Endothelial cell of umbilical vein (primary cell): ENCODE data around the gene TARDBP. TPM values are rescaled to one million over a fixed set of nuclear protein-coding genes. Genes with fewer than 3 reads are reported as not detected.
A peak's percentile ranks its signal among the peaks of the same experiment; 100 is the strongest.

Experiments used
- BruUV-seq: library from RNA; stranded (reverse); fragments of 400-500 nt; replicated peaks from 2 replicates; lab custom pipeline; 2021; lab: Mats Ljungman, UMichigan
- CTCF ChIA-PET: fragments of 300-600, 350-600 bp; sonication (Branson Sonifier 250); formaldehyde crosslinking; loops from one replicate; lab custom pipeline; 2021; ENCODE audit warnings: antibody characterized with exemption, inconsistent platforms; lab: Charles Lee
- POLR2A ChIA-PET: fragments of 300-600, 350-600 bp; sonication (Branson Sonifier 250); formaldehyde crosslinking; loops from one replicate; lab custom pipeline; 2021; ENCODE audit warnings: antibody characterized with exemption, inconsistent platforms; lab: Charles Lee
- DNase-seq: peaks from one replicate; pipeline ENCODE4 v3.0.0-alpha.2; 2011; ENCODE audit warnings: low read depth, low spot score
- FAIRE-seq: peaks from 2 replicates; lab custom pipeline; 2011; peaks lifted over from hg19 to GRCh38; lab: Jason Lieb, UNC
- H2AFZ ChIP-seq: 2 replicates; pipeline ENCODE4 v1.6.0; 2012; ENCODE audit warnings: low read depth, low read length, control low read depth, inconsistent platforms
- H3K27ac ChIP-seq: 2 replicates; pipeline ENCODE4 v1.5.1; 2011; ENCODE audit warnings: low read depth, mild to moderate bottlenecking, control low read depth, low read length, moderate library complexity; ENCODE audit not compliant: insufficient read depth
- H3K27me3 ChIP-seq, 2 experiments: 2 replicates each; pipeline versions ENCODE4 v1.6.0 to v1.6.1; 2011; ENCODE audit warnings: low read length in 2 of 2, mixed read lengths in 1 of 2; ENCODE audit not compliant: control insufficient read depth in 2 of 2, insufficient read depth in 2 of 2
- H3K36me3 ChIP-seq, 2 experiments: 2 replicates in 1 of 2; 3 replicates in 1 of 2; pipeline ENCODE4 v1.5.1; 2011; ENCODE audit warnings: low read length in 2 of 2, mild to moderate bottlenecking in 1 of 2, moderate library complexity in 1 of 2; ENCODE audit not compliant: control insufficient read depth in 2 of 2, insufficient read depth in 2 of 2; ENCODE audit errors: extremely low read depth in 1 of 2
- H3K4me1 ChIP-seq: 3 replicates; pipeline ENCODE4 v1.5.1; 2011; ENCODE audit warnings: mild to moderate bottlenecking, low read length; ENCODE audit not compliant: control insufficient read depth, insufficient read depth; ENCODE audit errors: extremely low read depth
- H3K4me2 ChIP-seq: 2 replicates; pipeline ENCODE4 v1.6.1; 2011; ENCODE audit warnings: low read length, control low read depth, mixed read lengths; ENCODE audit not compliant: insufficient read depth
- H3K4me3 ChIP-seq, 3 experiments: fragments of 200-600 bp in 1 of 3; sonication (generic), shearing (Covaris generic) in 1 of 3; replicated peaks in 1 of 3; 2 replicates each; pipeline ENCODE4 v1.5.1; 2011 to 2016; ENCODE audit warnings: control low read depth in 3 of 3, low read length in 3 of 3, mild to moderate bottlenecking in 2 of 3, inconsistent platforms in 1 of 3, low read depth in 1 of 3, moderate library complexity in 1 of 3; ENCODE audit not compliant: insufficient read depth in 1 of 3
- H3K79me2 ChIP-seq: 2 replicates; pipeline ENCODE4 v1.6.0; 2012; ENCODE audit warnings: low read length, inconsistent platforms; ENCODE audit not compliant: control insufficient read depth, insufficient read depth
- H3K9ac ChIP-seq: replicated peaks from 2 replicates; pipeline ENCODE3; 2011; ENCODE audit warnings: low read length, control low read depth; ENCODE audit not compliant: insufficient read depth; ENCODE audit errors: extremely low read depth
- H3K9me1 ChIP-seq: replicated peaks from 3 replicates; pipeline ENCODE4 v1.6.0; 2011; ENCODE audit warnings: mild to moderate bottlenecking, low read length; ENCODE audit not compliant: control insufficient read depth, insufficient read depth; ENCODE audit errors: extremely low read depth
- H3K9me3 ChIP-seq: replicated peaks from 2 replicates; pipeline ENCODE4 v1.5.1; 2012; ENCODE audit warnings: low read length, inconsistent platforms; ENCODE audit not compliant: control insufficient read depth, insufficient read depth
- H4K20me1 ChIP-seq: replicated peaks from 2 replicates; pipeline ENCODE3; 2011; ENCODE audit warnings: mild to moderate bottlenecking, low read length; ENCODE audit not compliant: control insufficient read depth, insufficient read depth; ENCODE audit errors: extremely low read depth
- EZH2 ChIP-seq: IDR thresholded peaks from 2 replicates; pipeline ENCODE4 v1.6.1; 2012; ENCODE audit warnings: borderline replicate concordance, low read depth, mild to moderate bottlenecking, moderate library complexity, low read length, inconsistent platforms; ENCODE audit not compliant: severe bottlenecking
- FOS ChIP-seq: IDR thresholded peaks from 2 replicates; pipeline ENCODE4 v1.6.1; 2011; ENCODE audit warnings: mild to moderate bottlenecking, low read length, moderate library complexity, borderline replicate concordance; ENCODE audit not compliant: insufficient read depth
- MYC ChIP-seq: IDR thresholded peaks from one replicate; pipeline ENCODE4 v1.6.1; 2011; ENCODE audit warnings: mild to moderate bottlenecking, low read depth, low read length
- POLR2A ChIP-seq: IDR thresholded peaks from 2 replicates; pipeline ENCODE4 v1.6.1; 2012; ENCODE audit warnings: low read depth, mild to moderate bottlenecking, control low read depth, low read length
- POLR2AphosphoS5 ChIP-seq: IDR thresholded peaks from 2 replicates; pipeline ENCODE4 v1.6.1; 2012; ENCODE audit warnings: low read depth, mild to moderate bottlenecking, control low read depth, low read length, moderate library complexity; ENCODE audit not compliant: insufficient read depth
- dilution Hi-C: fragments of 300-500 bp; cut with MboI; formaldehyde crosslinking; loops from one replicate; pipeline ENCODE4 v1.15.0; 2019; ENCODE audit warnings: low sequenced_read_pairs; ENCODE audit not compliant: extremely low pct_ligation_motif_present
- intact Hi-C: fragments of 100-400 bp; cut with micrococcal nuclease; formaldehyde crosslinking; loops from one replicate; pipeline ENCODE4 v1.10.0; 2022
- polyA plus RNA-seq, 4 experiments: library from polyadenylated mRNA; depleted of rRNA in 3 of 4; stranded (reverse) in 3 of 4; unstranded in 1 of 4; fragments of >200 nt; gene quantifications; 2 replicates each; pipeline versions ENCODE4 v1.2.1 to v1.2.3, GENCODE V29; 2011 to 2012; ENCODE audit warnings: missing spikeins in 1 of 4
- total RNA-seq: library from RNA; stranded (reverse); gene quantifications from 2 replicates; pipeline ENCODE4 v1.2.3, GENCODE V29; 2021
- TF ChIP-seq, protein P1 (sequence below): IDR thresholded peaks from 2 replicates; pipeline ENCODE4 v1.6.1; 2011; ENCODE audit not compliant: insufficient read depth, insufficient read length

Gene TARDBP
- total and polyA plus RNA-seq, 2 donors (not counting 3 experiments of a cell fraction or from before 2014, with no cell fraction given), result 106 to 183 TPM

DNA sequence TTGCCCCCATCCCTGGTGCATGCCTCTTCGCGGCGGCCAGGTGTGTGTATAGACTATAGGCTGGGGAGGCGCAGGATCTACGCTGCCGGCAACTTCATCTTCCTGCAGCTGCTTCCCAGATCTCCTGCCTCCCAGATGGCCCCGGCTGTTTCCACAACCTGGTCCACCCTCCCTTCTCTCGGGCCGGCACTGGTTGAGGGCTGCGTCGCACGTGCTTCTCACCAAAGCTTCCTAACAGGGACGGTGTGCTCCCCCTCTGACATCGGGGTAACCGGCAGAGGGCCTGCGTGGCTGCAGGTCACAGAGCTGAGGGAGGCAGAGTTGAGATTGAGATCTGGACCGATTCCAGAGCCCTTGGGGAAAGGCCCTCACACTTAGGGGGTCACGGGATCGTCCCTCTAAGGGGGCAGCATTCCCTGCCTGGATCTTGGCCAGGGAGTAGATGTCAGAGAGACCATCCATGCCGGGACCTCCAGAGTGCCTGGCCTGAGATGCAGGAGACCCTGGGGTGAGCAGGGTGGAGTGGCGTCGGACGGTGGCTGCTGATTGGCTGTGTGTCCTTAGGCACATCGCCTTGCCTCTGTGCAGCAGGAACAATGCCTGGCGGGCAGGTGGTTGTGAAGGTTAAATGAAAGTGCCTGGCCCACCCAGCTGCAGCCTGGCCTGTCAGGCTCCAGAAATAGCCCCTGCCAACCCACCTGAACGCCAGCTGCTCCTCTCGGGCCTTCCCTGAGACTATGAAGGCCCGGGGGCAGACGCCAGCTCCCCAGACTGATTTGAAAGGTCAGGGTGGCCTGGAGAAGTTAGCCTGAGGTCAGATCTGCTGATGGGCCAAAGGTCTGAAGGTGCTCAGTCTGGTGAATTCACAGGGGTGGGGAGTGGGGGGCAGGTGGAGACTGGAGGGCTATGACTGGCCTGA is 40.6 kb downstream of the TARDBP start:
- no peaks in the 10 kb centered on the region for H3K9me3 ChIP-seq
- FAIRE-seq, result no peak
- H3K36me3 ChIP-seq, result peaks cover 0 to 12% of the 10 kb centered on the region in 2 experiments
- H3K4me2 ChIP-seq, result no peak overlapping the region
- CTCF ChIA-PET, result interaction anchor here (8.5 kb wide), 1 partner anchor 16 kb away, joined by 77 read pairs; no protein-coding TSS in a partner anchor
- no peak overlapping the region for H3K4me3 ChIP-seq
- no peak for DNase-seq
- intact Hi-C loops, result no loop called here
- TF ChIP-seq EZH2 (no peak), POLR2AphosphoS5 (peak; percentile 56), POLR2A (peak; percentile 51), FOS (no peak)
- TF ChIP-seq, protein P1, sequence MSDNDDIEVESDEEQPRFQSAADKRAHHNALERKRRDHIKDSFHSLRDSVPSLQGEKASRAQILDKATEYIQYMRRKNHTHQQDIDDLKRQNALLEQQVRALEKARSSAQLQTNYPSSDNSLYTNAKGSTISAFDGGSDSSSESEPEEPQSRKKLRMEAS, result no peak
- H3K27ac ChIP-seq, result no peak overlapping the region
- H3K9ac ChIP-seq, result no peak overlapping the region
- no peaks in the 10 kb centered on the region for H4K20me1 ChIP-seq
- H3K79me2 ChIP-seq, result peaks cover 2% of the 10 kb centered on the region
- no peaks in the 10 kb centered on the region for H3K9me1 ChIP-seq
- H3K27me3 ChIP-seq, result no peaks in the 10 kb centered on the region
- BruUV-seq, result no TSS peak
- POLR2A ChIA-PET, result interaction anchor here (1.0 kb wide), 1 partner anchor 36 kb away, joined by 3 read pairs; no protein-coding TSS in a partner anchor
- no peak overlapping the region for H2AFZ ChIP-seq
- H3K4me1 ChIP-seq, result no peaks in the 10 kb centered on the region
- dilution Hi-C loops, result no loop called here

DNA sequence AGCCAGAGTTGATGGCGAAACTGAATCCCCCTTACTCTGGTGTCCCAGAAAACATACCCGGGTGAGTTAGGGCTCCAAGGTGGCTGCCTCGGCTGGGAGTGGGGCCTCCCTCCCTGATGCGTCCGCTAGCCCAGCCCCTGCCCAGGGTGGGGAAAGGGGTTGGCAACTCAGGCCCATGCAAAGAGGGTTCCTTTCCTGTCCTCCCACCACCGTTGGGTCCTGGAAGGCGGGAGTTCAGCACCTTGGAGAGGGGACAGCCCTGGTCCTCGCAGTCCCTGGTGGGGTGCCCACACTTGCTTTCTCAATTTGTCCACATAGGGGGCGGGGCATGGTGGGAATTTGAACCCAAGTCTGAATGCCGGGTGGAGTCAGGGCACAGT is 41.3 kb downstream of the TARDBP start:
- no peaks in the 10 kb centered on the region for H3K27me3 ChIP-seq
- no peak overlapping the region for H3K4me3 ChIP-seq
- dilution Hi-C loops (no loop called here), intact Hi-C loops (no loop called here)
- H3K9ac ChIP-seq, result no peak overlapping the region
- CTCF ChIA-PET, result interaction anchor here (1.6 to 8.5 kb wide), 2 partner anchors 16 to 17 kb away, joined by 9 to 77 read pairs; no protein-coding TSS in a partner anchor
- peaks cover 4% of the 10 kb centered on the region for H3K4me1 ChIP-seq
- no peak overlapping the region for H3K4me2 ChIP-seq
- FAIRE-seq (no peak), DNase-seq (no peak)
- TF ChIP-seq POLR2A (peak; percentile 8), MYC (no peak)
- no peak overlapping the region for H2AFZ ChIP-seq
- H3K36me3 ChIP-seq, result peaks cover 0 to 12% of the 10 kb centered on the region in 2 experiments
- POLR2A ChIA-PET, result interaction anchor here (1.0 kb wide), 1 partner anchor 36 kb away, joined by 3 read pairs; no protein-coding TSS in a partner anchor
- no peak overlapping the region for H3K27ac ChIP-seq
- no TSS peak for BruUV-seq
- H4K20me1 ChIP-seq, result no peaks in the 10 kb centered on the region
- peaks cover 5% of the 10 kb centered on the region for H3K79me2 ChIP-seq
- H3K9me1 ChIP-seq, result no peaks in the 10 kb centered on the region
- no peaks in the 10 kb centered on the region for H3K9me3 ChIP-seq
